Osteoblast (primary cell): ENCODE measurements around the gene HYCC1. TPM values are rescaled to one million over a fixed set of nuclear protein-coding genes. Genes with fewer than 3 reads are reported as not detected.

Experiments used
- DNase-seq: peaks from one replicate; pipeline ENCODE4 v3.0.0; 2011; ENCODE audit warnings: low spot score, mixed read lengths; ENCODE audit not compliant: insufficient read length; ENCODE audit errors: missing footprints
- H2AFZ ChIP-seq: 2 replicates; pipeline ENCODE4 v1.6.0; 2011; ENCODE audit warnings: mild to moderate bottlenecking, low read length
- H3K27ac ChIP-seq: 2 replicates; pipeline ENCODE4 v1.5.1; 2011; ENCODE audit warnings: mild to moderate bottlenecking, low read depth, low read length, moderate library complexity
- H3K27me3 ChIP-seq: 2 replicates; pipeline ENCODE4 v1.6.0; 2012; ENCODE audit warnings: mild to moderate bottlenecking, control low read depth, inconsistent platforms, low read length, moderate library complexity; ENCODE audit not compliant: insufficient read depth
- H3K36me3 ChIP-seq: 2 replicates; pipeline ENCODE4 v1.5.1; 2011; ENCODE audit warnings: mild to moderate bottlenecking, low read length, control low read depth, moderate library complexity; ENCODE audit not compliant: insufficient read depth
- H3K4me1 ChIP-seq: 2 replicates; pipeline ENCODE4 v1.5.1; 2011; ENCODE audit warnings: mild to moderate bottlenecking, low read length, control low read depth, moderate library complexity; ENCODE audit not compliant: insufficient read depth
- H3K4me2 ChIP-seq: 2 replicates; pipeline ENCODE4 v1.6.0; 2011; ENCODE audit warnings: mild to moderate bottlenecking, low read length; ENCODE audit not compliant: insufficient read depth
- H3K4me3 ChIP-seq: fragments of 200-600 bp; sonication (generic); 3 replicates; pipeline ENCODE4 v1.5.1; 2012; ENCODE audit warnings: mild to moderate bottlenecking, low read length, inconsistent platforms; ENCODE audit not compliant: insufficient read depth
- H3K79me2 ChIP-seq: 2 replicates; pipeline ENCODE4 v1.6.0; 2012; ENCODE audit warnings: mild to moderate bottlenecking, low read length, control low read depth, inconsistent platforms; ENCODE audit not compliant: insufficient read depth
- H3K9me3 ChIP-seq: 2 replicates; pipeline ENCODE4 v1.5.1; 2011; ENCODE audit warnings: low read depth, low read length, control low read depth
- H4K20me1 ChIP-seq: 2 replicates; pipeline ENCODE4 v1.6.0; 2012; ENCODE audit warnings: mild to moderate bottlenecking, low read length, control low read depth; ENCODE audit not compliant: insufficient read depth
- CTCF ChIP-seq: IDR thresholded peaks from 2 replicates; pipeline ENCODE4 v1.5.1; 2011; ENCODE audit warnings: mild to moderate bottlenecking, low read depth, low read length, moderate library complexity; ENCODE audit errors: extremely low read depth
- total RNA-seq: library from RNA; depleted of rRNA; stranded (reverse); fragments of >200 nt; gene quantifications from 2 replicates; pipeline ENCODE4 v1.2.3, GENCODE V29; 2012

The HYCC1 gene
- total RNA-seq, 1 donor = 121 TPM

GRCh38 chr7:22969010-22969431 is 44.9 kb downstream of the HYCC1 start:
- no peak overlapping the region for H3K4me3 ChIP-seq
- no peak overlapping the region for H3K4me2 ChIP-seq
- H3K36me3 ChIP-seq = peaks cover 50% of the 10 kb centered on the region
- H3K27me3 ChIP-seq = no peaks in the 10 kb centered on the region
- no peaks in the 10 kb centered on the region for H4K20me1 ChIP-seq
- TF ChIP-seq CTCF = no peak
- no peak overlapping the region for H2AFZ ChIP-seq
- H3K4me1 ChIP-seq = no peaks in the 10 kb centered on the region
- DNase-seq = no peak
- no peaks in the 10 kb centered on the region for H3K9me3 ChIP-seq
- peaks cover 5% of the 10 kb centered on the region for H3K79me2 ChIP-seq
- H3K27ac ChIP-seq = no peak overlapping the region

Other genes starting within 250 kb of the HYCC1 start
- gene TOMM7, start 191.3 kb downstream of the HYCC1 start, total RNA-seq = 144 and 197 TPM in 2 replicates
- gene KLHL7, start 91.7 kb upstream of the HYCC1 start, total RNA-seq = 44.2 and 44.5 TPM in 2 replicates
- 22.4 and 26.2 TPM in 2 replicates for gene NUP42, start 167.9 kb upstream of the HYCC1 start, total RNA-seq
- 380 and 480 TPM in 2 replicates for gene GPNMB, start 232.6 kb upstream of the HYCC1 start, total RNA-seq